ENCODE data around the gene RNF13.
A peak's percentile ranks its signal among the peaks of the same experiment; 100 is the strongest.
"Not testable (repeated sequence)": the region's sequence is repeated elsewhere in the genome, so short reads cannot be mapped to it uniquely, and the experiment has no call there.

Gene RNF13

DNA sequence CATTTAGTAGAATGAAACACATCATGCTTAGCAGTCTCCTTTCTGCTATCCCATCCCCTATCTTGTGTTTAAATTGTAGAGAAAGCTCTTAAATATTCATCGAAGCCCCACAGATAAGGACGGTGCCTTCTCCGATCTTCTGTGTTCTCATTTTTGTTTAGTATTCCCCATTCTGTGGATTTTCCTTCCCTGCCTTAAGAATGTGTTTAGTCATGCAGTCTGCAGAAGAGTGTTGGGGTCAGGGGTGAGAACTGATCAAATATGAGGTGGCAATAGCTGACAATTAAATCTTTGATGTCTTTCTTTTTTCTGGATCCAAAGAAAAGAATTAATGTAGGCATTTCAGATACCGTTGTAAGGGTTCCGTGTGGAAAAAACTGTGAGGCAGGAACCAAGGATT lies 11.4 kb upstream of the RNF13 start:
- no peak for DNase-seq

DNA sequence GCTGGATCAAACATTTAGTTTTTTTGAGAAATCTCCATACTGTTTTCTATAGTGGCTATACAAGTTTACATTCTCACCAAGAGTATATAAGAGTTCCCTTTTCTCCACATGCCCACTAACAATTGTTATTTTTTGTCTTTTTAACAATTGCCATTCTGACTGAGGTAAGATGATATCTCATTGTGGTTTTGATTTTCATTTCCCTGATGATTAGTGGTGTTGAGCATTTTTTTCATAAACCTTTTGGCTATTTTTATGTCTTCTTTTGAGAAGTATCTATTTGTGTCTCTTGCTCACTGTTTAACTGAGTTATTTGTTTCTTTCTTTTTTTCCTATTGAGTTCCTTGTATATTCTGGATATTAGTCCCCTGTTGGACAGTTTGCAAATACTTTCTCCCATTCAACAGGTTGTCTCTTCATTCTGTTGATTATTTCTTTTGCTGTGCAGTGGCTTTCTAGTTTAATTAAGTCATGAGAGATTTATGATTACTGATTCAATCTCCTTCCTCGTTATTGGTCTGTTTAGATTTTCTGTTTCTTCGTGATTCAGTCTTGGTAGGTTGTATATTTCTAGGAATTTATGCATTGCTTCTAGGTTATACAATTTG lies 6.7 kb upstream of the RNF13 start:
- no peak for DNase-seq

DNA sequence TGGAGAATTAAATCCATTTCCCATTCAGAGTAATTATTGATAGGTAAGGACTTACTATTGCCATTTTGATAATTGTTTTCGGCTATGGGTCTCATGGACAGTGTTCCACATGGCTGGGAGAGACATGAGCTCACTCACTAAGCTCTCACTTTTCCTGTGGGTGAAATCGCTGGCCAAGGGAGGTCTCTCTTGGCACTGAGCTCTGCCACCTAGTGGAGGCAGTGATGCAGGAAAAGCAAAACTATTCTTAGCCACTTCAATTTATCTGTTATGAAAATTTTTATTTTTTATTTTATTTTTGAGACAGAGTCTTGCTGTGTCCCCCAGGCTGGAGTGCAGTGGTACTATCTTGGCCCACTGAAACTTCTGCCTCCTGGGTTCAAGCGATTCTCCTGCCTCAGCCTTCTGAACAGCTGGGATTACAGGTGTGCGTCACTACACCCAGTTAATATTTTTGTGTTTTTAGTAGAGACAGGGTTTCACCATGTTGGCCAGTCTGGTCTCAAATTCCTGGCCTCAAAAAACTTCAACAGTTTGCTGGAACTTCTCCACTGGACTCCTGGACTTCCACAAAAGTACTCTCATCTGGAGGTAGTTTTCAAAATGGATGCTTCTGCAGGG lies 4.7 kb upstream of the RNF13 start:
- DNase-seq: peak; percentile 79 to 92 (median 88)

DNA sequence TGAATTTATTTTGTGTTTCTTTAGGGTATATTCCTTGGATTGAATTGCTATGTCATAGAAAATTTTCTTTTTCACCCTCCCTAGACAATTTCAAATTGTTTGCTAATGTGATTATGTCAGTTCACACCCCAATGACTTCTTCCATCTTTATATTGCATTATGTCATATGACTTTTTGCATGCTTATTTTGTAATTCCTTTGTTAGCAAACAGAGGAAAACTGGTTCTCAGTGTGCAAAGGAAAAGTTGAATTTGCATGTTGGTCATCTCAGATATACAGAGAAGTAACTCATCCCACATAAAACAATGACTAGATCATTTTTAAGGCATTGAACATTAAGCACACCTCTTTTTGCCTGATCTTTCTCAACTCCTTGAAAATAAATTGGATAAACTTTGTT lies 3.3 kb upstream of the RNF13 start:
- DNase-seq: peak; percentile 46 to 93 (median 76)

DNA sequence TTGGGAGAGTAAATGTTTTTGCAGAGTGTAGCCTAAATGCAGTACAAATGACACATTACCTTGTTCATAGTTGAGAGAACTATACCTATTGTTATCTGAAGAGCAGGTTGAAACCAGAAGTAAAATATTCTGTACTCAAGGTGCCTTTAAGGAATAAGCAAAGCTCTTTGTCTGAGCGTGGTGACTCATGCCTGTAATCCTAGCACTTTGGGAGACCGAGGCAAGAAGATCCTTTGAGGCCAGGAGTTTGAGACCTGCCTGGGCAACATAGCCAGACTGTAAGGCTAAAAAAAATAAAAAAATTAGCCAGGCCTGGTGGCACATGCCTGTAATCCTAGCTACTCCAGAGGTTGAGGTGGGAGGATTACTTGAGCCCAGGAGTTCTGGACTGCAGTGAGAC lies 2.2 kb upstream of the RNF13 start:
- DNase-seq: no peak

DNA sequence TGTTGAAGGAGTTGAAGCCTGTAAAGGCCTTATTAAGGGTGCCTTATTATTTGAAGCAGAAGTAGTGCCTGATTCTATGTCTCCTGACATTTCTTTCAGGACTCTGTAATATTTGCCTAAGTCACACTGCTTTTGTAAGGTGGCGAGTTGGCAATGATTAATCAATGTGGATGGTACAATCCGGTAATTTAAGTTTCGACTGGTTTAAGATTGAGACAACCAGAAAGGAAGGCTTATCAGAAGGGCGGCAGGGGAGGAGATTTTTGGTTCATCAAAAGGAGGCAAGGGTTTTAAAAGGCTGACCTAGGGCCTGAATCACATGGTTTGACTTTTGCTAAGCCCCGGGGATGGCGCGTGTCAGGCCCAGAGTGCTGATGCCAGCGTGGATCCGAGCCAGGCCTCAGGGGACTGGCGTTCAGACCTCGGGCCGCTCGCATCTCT lies 830 bp upstream of the RNF13 start:
- DNase-seq: no peak

DNA sequence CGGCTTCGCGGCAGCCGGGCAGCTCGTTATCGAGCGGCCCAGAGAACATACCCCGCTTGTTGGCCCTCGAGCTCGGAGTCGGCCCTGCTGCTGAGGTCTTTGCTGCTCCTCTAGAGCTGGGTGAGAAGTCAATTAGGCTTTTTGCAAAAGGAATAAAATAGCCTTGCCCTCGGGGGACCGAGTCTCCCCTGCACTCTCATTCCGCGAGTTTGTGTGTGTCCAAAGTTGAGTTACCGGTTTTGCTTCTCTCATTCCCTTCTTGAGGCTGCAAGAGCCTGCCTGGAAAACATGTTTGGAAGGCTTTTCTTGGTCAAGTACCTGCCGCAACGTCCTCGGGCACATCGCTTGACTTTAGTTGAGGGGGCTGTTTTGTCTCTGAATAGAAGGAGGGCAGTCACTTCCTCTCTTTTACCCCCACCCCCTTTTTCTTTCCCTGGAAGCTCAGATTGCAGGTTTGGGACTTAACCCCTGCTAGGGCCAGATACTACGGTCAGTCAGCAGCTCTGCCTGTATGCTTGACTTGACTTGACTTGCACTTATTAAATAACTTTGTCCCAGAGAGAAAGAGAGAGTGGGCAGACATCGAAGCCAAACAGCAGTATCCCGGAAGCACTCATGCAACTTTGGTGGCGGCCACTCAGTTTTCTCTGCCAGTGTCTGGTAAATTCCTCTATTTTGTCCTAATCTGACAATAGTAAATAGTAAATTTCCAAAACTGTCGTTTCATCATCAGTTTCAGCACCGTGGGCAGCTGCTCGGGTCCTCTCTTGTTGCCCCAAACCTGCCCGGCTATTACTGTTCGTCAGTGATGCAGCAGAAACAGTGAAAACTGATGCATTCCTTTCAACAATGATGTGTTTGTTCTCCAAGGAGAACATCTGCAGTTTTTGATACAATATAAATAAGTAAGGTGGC lies 609 bp downstream of the RNF13 start:
- DNase-seq: peak; percentile 64 to 74 (median 68)

DNA sequence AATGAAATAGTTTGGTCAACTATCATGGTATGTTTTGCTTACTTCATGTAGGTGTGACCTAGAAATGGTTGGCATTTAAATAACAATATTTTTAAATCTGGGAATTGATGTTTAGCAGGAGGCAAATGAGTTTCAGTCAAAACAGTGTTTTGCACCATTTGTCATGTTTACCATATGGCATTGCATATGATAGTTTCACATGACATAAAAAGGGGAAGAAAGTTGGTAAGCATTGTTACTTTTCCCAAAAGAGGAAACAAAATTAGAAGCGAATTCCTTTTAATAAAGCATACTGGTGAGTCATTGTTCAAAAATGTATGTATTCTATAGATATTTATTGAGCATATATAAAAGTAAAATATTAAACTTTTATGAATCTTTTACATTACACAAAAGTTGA lies 2.3 kb downstream of the RNF13 start:
- DNase-seq: peak; percentile 30 to 89 (median 69)

DNA sequence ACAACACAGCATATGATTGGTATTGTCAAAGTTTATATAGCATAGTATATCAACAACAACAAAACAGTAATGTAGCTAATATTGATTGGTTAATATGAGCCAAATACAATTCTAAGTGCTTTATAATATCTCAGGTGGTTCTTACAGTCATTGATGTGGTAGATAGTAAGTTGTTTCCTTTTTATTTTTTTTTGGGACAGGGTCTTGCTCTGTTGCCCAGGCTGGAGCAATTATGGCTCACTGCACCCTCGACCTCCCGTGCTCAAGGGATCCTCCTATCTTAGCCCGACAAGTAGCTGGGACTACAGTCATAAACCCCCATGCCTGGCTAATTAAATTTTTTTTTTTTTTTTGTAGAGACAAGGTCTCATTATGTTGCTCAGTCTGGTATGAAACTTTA lies 2.7 kb downstream of the RNF13 start:
- DNase-seq: peak in 2 of 4 experiments; percentile 20 to 24

DNA sequence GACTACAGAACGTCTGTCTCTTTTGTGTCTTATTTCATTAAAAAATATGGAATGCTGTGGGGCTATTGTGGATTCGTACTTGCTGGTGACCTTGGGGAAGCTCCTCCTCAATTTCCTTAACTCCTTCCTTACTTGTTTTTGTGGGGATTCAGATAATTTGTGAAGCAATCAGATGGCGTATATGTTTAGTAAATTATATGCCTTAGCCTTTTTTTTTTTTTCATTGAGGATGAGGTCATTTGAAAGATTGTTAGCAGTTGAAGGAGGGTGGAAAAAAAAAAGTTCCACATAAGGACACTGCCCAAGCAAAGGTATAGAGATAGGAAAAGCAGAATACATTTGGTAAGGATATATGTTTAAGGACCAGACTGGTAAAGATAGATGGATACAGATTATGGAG lies 3.3 kb downstream of the RNF13 start:
- peak; percentile 24 to 54 (median 36) for DNase-seq

DNA sequence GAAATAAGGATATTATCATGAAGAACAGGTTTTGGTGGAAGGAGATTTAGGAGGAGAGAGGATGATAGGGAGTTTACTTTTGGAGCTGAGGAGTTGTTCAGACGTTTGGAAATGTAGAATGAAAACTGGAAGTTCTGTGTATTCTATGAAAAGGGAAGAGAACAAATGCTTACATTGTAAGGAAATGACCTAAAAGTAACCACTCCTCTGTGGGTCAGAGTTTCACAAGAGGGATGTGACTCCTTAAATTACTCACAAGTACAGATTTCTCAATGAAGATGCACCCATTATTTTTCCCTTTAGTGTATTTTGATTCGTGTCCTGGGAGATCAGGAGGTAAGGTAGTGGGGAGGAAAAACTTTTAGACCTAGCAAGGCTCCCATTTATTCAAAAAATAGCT lies 4.0 kb downstream of the RNF13 start:
- DNase-seq: peak; percentile 72 to 95 (median 82)

DNA sequence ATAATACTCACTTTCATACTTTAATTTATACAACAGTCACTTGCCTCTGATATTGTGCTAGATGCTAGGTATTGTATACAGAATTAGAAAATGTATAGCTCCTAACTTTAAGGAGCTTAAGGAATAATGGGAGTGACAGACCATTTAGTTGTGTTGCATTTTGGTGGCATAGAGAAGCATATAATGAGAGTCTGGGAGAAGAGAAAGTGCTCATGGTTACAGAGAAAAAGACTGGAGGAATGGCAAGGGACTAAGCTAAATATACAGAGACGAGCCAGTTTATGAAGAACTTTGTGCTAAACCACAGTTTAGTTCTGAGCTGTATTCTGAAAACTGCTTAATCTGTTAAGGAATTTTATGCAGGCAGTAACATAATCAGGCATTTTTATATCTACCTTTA lies 6.4 kb downstream of the RNF13 start:
- DNase-seq: no peak

DNA sequence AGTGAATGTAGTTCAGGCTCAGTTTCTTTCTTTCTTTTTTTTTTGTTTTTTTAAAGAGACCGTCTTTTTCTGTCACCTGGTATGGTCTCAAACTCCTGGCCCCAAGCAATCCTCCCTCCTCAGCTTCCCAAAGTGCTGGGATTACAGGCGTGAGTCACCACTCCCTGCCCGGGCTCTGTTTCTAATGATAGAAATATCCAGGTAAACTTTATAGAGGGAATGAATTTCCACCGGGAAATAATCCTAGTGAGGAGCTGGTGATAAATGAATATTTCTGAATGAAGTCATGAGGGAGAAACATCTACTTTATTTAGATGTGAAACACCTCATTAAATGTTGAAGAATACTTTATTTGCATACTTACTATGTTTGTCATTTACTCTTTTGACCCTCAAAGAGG lies 7.2 kb downstream of the RNF13 start:
- no peak for DNase-seq

DNA sequence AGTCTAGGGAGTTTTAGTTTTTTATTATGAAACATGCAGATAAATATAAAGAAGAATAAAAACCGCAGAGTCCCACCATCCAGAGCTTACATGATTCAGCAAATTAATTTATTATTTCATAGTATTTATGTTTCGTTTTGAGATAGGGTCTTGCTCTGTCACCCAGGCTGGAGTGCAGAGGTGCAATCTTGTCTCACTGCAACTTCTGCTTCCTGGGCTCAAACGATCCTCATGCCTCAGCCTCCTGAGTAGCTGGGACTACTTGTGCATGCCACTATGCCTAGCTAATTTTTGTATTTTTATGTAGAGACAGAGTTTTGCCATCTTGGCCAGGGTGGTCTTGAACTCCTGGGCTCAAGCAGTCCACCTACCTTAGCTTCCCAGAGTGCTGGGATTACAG lies 13.6 kb downstream of the RNF13 start:
- DNase-seq: no peak

DNA sequence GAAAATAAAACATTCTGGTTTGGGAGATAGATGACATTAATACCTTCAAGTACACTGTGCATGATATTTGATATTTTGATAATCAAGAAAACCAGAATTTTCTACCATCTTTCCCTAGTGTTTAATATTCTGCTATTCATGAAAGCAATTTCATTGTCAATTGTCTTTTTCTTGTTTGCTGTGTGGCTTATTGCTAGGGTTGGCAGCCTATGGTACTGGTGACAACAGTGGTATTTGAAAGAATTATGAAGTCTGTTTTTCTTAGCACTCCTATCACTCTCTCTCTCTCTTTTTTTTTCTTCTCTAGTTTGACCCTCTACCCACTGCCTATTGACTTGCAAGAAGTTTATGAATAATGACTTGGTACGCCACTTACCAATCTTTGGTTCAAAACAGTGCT lies 15.4 kb downstream of the RNF13 start:
- no peak for DNase-seq

DNA sequence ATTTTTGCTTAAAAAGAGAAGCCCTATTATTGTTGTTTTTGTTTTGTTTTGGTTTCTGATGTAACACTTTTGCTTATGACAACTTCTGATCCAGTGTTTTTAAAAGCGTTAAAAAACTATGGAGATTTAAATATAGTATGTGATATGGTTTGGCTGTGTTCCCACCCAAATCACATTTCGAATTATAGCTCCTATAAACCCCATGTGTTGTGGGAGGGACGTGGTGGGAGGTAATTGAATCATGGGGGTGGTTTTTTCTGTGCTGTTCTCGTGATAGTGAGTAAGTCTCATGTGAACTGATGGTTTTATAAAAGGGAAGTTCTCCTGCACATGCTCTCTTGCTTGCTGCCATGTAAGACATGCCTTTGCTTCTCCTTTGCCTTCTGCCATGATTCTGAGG lies 16.6 kb downstream of the RNF13 start:
- peak; percentile 42 to 75 (median 62) for DNase-seq

DNA sequence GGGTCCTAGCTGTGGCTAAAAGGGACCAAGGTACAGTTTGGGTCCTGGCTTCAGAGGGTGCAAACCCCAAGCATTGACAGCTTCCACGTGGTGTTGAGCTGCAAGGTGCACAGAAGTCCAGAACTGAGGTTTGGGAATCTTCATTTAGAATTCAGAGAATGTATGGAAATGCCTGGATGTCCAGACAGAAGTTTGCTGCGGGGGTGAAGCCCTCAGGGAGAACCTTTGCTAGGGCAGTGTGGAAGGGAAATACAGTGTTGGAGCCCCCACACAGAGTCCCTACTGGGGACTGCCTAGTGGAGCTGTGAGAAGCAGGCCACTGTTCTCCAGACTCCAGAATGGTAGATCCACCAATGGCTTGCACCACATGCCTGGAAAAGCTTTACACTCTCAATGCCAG lies 17.9 kb downstream of the RNF13 start:
- peak in 1 of 4 experiments; percentile 17 for DNase-seq

DNA sequence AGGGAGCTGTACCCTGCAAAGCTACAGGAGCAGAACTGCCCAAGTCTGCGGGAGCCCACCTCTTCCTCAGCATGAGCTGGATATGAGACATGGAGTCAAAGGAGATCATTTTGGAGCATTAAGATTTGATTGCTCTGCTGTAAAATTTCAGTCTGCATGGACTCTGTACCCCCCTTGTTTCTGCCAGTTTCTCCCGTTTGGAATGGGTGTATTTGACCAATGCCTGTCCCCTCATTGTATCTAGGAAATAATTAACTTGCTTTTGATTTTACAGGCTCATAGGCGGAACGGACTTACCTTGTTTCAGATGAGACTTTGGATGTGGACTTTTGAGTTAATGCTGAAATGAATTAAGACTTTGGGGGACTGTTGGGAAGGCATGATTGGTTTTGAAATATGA lies 18.3 kb downstream of the RNF13 start:
- no peak for DNase-seq

DNA sequence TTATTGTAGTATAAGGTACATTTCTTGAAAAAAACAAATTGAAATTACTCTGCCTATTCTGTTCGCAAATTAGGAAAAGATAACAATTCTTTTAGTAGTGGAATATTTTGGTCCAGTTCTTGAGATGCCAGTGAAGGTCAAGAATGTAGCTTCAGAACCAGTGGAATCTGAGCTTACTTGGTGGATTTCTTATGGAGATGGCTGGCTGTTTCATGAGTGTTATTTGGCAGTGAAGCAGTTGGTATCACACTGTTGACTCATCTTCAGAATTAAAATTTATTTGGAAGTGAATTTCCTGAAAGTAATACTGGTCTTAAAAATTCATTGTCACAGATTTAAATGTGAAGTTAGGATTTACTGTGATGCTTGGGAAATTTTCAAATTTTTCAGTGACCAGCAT lies 19.1 kb downstream of the RNF13 start:
- DNase-seq: no peak

DNA sequence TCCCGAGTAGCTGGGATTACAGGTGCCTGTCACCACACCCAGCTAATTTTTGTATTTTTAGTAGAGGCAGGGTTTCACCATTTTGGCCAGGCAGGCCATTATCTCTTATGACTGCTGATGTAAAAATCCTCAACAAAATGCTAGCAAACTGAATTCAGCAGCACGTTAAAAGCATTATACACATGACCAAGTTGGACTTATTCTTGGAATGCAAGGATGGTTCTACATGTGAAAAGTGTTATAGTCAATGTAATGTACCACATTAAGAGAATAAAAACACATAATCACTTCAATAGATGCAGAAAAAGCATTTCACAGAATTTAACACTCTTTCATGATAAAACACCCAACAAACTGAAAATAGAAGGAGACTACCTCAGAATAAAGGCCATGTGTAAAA lies 20.2 kb downstream of the RNF13 start:
- DNase-seq: no peak

DNA sequence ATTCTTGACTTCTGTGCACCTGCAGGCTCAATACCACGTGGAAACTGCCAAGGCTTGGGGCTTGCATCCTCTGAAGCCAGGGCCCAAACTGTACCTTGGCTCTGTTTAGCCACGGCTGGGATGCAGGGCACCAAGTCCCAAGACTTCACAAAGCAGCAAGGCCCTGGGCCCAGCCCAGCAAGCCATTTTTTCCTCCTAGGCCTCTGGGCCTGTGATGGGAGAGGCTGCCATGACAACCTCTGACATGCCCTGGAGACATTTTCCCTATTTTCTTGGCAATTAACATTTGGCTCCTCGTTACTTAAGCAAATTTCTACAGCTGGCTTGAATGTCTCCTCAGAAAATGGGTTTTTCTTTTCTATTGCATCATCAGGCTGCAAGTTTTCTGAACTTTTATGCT lies 25.5 kb downstream of the RNF13 start:
- DNase-seq: not testable (repeated sequence)

DNA sequence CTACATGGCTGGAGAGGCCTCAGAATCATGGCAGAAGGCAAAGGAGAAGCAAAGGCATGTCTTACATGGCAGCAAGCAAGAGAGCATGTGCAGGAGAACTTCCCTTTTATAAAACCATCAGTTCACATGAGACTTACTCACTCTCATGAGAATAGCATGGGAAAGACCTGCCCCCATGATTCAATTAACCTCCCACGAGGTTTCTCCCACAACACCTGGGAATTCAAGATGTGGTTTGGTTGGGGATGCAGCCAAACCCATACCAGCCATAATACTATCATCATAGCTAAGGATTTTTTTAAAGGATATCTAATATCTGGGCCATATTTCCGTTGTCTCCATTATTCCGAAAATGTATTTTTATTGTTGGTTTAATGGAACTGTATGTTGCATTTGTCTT lies 26.5 kb downstream of the RNF13 start:
- not testable (repeated sequence) for DNase-seq

DNA sequence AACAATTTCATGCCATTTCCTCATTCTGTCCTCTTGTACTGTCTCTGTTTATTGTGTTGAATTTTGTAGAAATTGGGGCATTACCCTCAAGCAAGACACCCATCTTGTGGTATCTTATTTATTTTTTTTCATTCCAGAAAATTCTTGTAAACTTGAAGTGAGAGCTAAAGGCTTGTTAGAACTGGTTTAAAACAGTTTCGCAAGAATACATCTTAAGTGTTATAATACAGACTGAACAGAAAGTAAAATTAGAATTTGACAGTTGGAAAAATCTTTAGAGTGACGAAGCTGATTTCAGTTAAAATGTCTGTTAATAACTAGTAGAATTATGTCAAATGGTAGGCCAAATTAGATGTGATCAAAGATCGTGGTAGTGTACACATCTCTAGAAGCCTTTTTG lies 26.9 kb downstream of the RNF13 start:
- DNase-seq: no peak

DNA sequence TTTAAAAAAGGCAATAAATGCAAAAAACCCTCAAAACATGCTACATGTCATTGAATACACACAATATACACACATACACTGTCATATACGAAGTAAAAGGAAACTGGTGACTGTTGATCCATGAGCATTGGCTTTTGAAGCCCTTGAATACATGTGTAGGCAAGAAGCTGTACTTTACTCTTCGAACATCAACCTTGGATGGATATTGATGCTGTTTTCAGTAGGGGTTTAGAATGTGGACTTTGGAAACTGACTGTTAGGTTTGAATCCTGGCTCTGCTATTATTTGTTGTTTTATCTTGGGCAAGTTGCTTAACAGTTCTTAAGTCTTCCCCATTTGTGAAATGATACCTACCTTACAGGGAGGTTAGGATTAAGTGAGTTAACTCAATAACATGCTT lies 30.5 kb downstream of the RNF13 start:
- no peak for DNase-seq

All from suppressor macrophage (primary cell).